Measurements from ENCODE around the gene IGSF23.

The IGSF23 gene

GRCh38 chr19:44613295-44614178 is at the start of gene IGSF23:
Gene IGSF23, plus strand, starts transcription at chr19:44613563. Its CDS starts 83 bp downstream, at chr19:44613646.
- no peak for DNase-seq

GRCh38 chr19:44566984-44567383 is 46.4 kb upstream of the IGSF23 start:
- DNase-seq = no peak

GRCh38 chr19:44567745-44568144 is 45.6 kb upstream of the IGSF23 start:
- no peak for DNase-seq

GRCh38 chr19:44570603-44570983 is 42.8 kb upstream of the IGSF23 start:
- no peak for DNase-seq

GRCh38 chr19:44570984-44571684 is 42.2 kb upstream of the IGSF23 start:
- peak; percentile 84 for DNase-seq

- DNase-seq = no peak
Observed at GRCh38 chr19:44571830-44572580, 41.4 kb upstream of the IGSF23 start.

- DNase-seq = no peak
Observed at GRCh38 chr19:44572581-44572900, 40.8 kb upstream of the IGSF23 start.

GRCh38 chr19:44573183-44573582 is 40.2 kb upstream of the IGSF23 start:
- DNase-seq = no peak

- DNase-seq = no peak
Observed at GRCh38 chr19:44573627-44574026, 39.7 kb upstream of the IGSF23 start.

- DNase-seq = no peak
Observed at GRCh38 chr19:44574186-44574950, 39.0 kb upstream of the IGSF23 start.

GRCh38 chr19:44575116-44575700 is 38.2 kb upstream of the IGSF23 start:
- no peak for DNase-seq

- peak; percentile 56 for DNase-seq
Observed at GRCh38 chr19:44576843-44577565, 36.4 kb upstream of the IGSF23 start.

- DNase-seq = no peak
Observed at GRCh38 chr19:44577566-44577874, 35.8 kb upstream of the IGSF23 start.

- no peak for DNase-seq
Observed at GRCh38 chr19:44579663-44580365, 33.5 kb upstream of the IGSF23 start.

- DNase-seq = no peak
Observed at GRCh38 chr19:44580366-44580895, 32.9 kb upstream of the IGSF23 start.

GRCh38 chr19:44581288-44581687 is 32.1 kb upstream of the IGSF23 start:
- no peak for DNase-seq

- DNase-seq = peak; percentile 25
Observed at GRCh38 chr19:44582581-44583265, 30.6 kb upstream of the IGSF23 start.

- peak; percentile 56 for DNase-seq
Observed at GRCh38 chr19:44585371-44586133, 27.8 kb upstream of the IGSF23 start.

- DNase-seq = peak; percentile 99
Observed at GRCh38 chr19:44587963-44588770, 25.2 kb upstream of the IGSF23 start.

Data from fibroblast of upper back skin (primary cell).